Spinal cord (tissue), 10 donors: ENCODE measurements around the gene PDCD1LG2. TPM values are rescaled to one million over a fixed set of nuclear protein-coding genes. Genes with fewer than 3 reads are reported as not detected.

Source experiments
- DNase-seq, 6 donors: peaks; one replicate each; pipeline versions ENCODE4 v3.0.0 to v3.0.0-alpha.2; 2013 to 2015; ENCODE audit warnings: low spot score in 6 of 6, low read depth in 4 of 6
- H3K27ac ChIP-seq: one replicate; pipeline ENCODE4 v1.5.1; 2013; ENCODE audit warnings: low read depth, low read length, control low read depth
- H3K27me3 ChIP-seq: one replicate; pipeline ENCODE4 v1.6.1; 2013; ENCODE audit warnings: low read length; ENCODE audit not compliant: control insufficient read depth, insufficient read depth
- H3K36me3 ChIP-seq: one replicate; pipeline ENCODE4 v1.6.1; 2013; ENCODE audit warnings: low read length; ENCODE audit not compliant: control insufficient read depth, insufficient read depth
- H3K4me1 ChIP-seq: one replicate; pipeline ENCODE4 v1.6.1; 2013; ENCODE audit warnings: low read length; ENCODE audit not compliant: control insufficient read depth, insufficient read depth
- H3K4me3 ChIP-seq: one replicate; pipeline ENCODE4 v1.5.1; 2013; ENCODE audit warnings: low read depth, low read length, control low read depth
- H3K9me3 ChIP-seq: one replicate; pipeline ENCODE4 v1.6.1; 2013; ENCODE audit warnings: low read length; ENCODE audit not compliant: control insufficient read depth, insufficient read depth
- WGBS: methylation state at CpG from one replicate; pipeline ENCODE4 v1.1.5; 2013; ENCODE audit warnings: missing lambda C conversion rate; ENCODE audit not compliant: insufficient coverage; 5-methylcytosine and 5-hydroxymethylcytosine counted together
- polyA plus RNA-seq, 2 donors: library from polyadenylated mRNA; unstranded; fragments of 120-200 nt; gene quantifications; one replicate each; pipeline ENCODE4 v1.2.1, GENCODE V29; 2013; ENCODE audit not compliant: insufficient read length in 2 of 2
- total RNA-seq, 2 donors: library from RNA; depleted of rRNA in 1 of 2; stranded (reverse); fragments of 120-200 nt in 1 of 2; fragments of >200 nt in 1 of 2; gene quantifications; one replicate each; pipeline versions ENCODE4 v1.2.3 to v1.2.4, GENCODE V29; 2013 to 2014
- donor health status: healthy.

Gene PDCD1LG2
- total and polyA plus RNA-seq, 4 donors = 0.18 to 0.50 (median 0.27) TPM

DNA sequence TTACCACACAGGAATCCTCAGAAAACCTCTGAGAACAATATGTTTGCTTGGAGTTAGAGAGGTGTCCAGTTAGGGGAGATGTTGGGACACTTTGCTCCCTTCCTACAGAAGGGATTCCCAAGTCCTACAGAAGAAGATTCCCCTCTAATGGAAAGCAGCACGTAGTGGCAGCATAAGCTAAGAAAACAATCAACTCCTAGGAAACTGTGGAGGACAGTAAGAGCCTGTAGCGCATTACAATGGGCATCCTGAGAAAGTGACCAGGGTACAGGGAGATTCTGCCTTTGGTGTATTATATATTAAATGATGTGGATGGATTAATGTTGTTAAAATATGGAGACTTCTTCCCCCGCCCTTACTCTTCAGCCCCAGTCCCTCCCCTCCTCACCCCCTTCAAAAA, 104.7 kb downstream of the PDCD1LG2 start:
- WGBS = no CpG with 5 or more reads among the region's 3 CpGs
- Histone ChIP-seq H3K27me3 (no peaks in the 10 kb centered on the region), H3K4me3 (no peak overlapping the region), H3K36me3 (no peaks in the 10 kb centered on the region), H3K9me3 (no peaks in the 10 kb centered on the region), H3K27ac (no peak overlapping the region), H3K4me1 (no peaks in the 10 kb centered on the region)
- DNase-seq = no peak

DNA sequence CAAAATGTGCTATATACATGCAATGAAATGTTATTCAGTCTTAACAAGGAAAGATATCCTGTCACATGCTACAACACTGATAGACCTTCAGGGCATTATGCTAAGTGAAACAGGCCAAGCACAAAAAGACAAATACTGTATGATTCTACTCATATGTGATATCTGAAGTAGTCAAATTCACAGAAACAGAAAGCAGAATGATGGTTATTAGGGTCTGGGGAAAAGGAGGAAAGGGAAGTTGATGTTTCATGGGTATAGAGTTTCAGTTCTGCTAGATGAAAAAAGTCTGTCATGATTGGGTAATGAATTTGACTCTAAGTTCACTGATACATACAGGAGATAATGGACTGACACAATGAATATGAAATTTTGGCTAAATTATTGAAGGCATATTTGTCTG, 107.4 kb downstream of the PDCD1LG2 start:
- no peaks in the 10 kb centered on the region for H3K9me3 ChIP-seq
- no peaks in the 10 kb centered on the region for H3K27me3 ChIP-seq
- no peak overlapping the region for H3K4me3 ChIP-seq
- H3K36me3 ChIP-seq = no peaks in the 10 kb centered on the region
- no peaks in the 10 kb centered on the region for H3K4me1 ChIP-seq
- H3K27ac ChIP-seq = no peak overlapping the region
- DNase-seq = no peak

DNA sequence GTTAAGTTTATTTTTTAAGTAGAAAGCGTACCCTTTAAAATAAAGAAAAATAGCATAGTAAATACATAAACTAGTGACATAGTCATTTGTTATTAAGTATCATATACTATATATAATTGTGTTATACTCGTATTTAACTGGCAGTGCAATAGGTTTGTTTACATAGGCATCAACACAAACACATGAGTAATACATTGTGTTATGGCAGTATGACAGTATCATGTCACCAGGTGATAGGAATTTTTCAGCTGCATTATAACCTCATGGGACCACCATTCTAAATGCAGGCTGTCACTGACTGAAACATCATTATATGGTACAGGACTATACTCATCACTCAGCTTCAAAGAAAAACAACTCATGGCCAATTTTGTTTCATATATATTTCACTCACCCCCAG, 110.2 kb downstream of the PDCD1LG2 start:
- Histone ChIP-seq H3K36me3 (peaks cover 3% of the 10 kb centered on the region), H3K9me3 (no peaks in the 10 kb centered on the region), H3K4me1 (no peaks in the 10 kb centered on the region), H3K4me3 (no peak overlapping the region), H3K27me3 (no peaks in the 10 kb centered on the region), H3K27ac (no peak overlapping the region)
- WGBS = no CpG with 5 or more reads among the region's 2 CpGs
- DNase-seq = no peak

Other genes starting within 250 kb of the PDCD1LG2 start
- under 1 TPM in 1 of 2 donors, not detected in 1; 0.66 TPM for gene RLN2, start 205.8 kb upstream of the PDCD1LG2 start, total RNA-seq
- 1 to 10 TPM in 1 of 2 donors, under 1 TPM in 1; 0.59 to 1.3 TPM for gene RLN2, start 205.8 kb upstream of the PDCD1LG2 start, polyA plus RNA-seq
- gene RLN1, start 170.7 kb upstream of the PDCD1LG2 start, total RNA-seq = 1 to 10 TPM in 1 of 2 donors, under 1 TPM in 1; 0.33 to 1.6 TPM
- under 1 TPM; 0.50 to 0.57 TPM for gene RLN1, start 170.7 kb upstream of the PDCD1LG2 start, polyA plus RNA-seq
- gene PLGRKT, start 72.6 kb upstream of the PDCD1LG2 start, total RNA-seq = 10 to 100 TPM; 22.5 to 30.6 TPM
- gene PLGRKT, start 72.6 kb upstream of the PDCD1LG2 start, polyA plus RNA-seq = 10 to 100 TPM; 28.9 to 32.3 TPM
- gene CD274, start 60.0 kb upstream of the PDCD1LG2 start, total RNA-seq = 1 to 10 TPM; 1.4 to 2.8 TPM
- 1 to 10 TPM; 1.4 to 2.3 TPM for gene CD274, start 60.0 kb upstream of the PDCD1LG2 start, polyA plus RNA-seq
- gene RIC1, start 118.6 kb downstream of the PDCD1LG2 start, total RNA-seq = 10 to 100 TPM; 30.3 to 37.0 TPM
- gene RIC1, start 118.6 kb downstream of the PDCD1LG2 start, polyA plus RNA-seq = 10 to 100 TPM; 15.4 to 15.7 TPM